ENCODE measurements around the gene PAX7.

DNA sequence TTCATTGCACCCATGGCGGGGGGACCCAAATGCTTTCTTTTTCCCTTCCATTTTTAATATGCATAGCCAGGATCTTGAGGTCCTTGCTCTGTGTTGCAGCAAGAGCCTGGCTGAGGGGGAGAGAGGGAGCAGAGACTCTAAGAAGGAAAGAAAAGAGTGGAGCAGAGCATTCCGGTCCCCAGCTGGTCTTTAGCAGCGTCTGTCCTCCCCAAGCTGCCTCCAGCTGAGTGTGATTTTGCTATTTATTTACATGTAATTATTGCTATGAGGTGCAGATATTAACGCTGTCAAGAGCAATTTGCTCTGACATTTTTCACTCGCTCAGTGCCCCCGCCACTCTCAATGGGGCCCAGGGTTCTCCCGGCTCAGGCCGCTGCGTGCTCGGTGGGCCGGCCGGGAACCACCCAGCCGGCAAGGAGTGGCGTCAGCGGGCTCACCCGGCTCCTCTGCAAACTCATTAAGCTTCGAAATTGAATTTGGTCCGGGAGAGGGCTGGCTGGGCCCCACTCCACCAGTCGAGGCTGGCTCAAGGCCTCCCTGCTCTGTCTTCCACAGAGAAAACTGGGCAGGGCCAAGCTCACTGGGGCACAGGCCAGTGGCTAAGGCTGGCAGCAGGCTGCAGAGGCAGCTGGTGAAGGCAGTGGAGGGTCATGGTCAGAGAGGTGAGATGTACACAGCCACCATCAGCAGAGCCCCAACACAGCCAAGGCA is 93.2 kb downstream of the PAX7 start:
- TF ChIP-seq CTCF (IDR thresholded peaks at IDR 0.05; ENCODE audit: insufficient read depth, low read depth, low read length) = no peak
- TF ChIP-seq EZH2 (IDR thresholded peaks at IDR 0.05; ENCODE audit: insufficient read depth, low read length) = no peak

Data from astrocyte (in vitro differentiated cells and primary cell).